ENCODE results near the gene FAM110D.

FAM110D gene

DNA sequence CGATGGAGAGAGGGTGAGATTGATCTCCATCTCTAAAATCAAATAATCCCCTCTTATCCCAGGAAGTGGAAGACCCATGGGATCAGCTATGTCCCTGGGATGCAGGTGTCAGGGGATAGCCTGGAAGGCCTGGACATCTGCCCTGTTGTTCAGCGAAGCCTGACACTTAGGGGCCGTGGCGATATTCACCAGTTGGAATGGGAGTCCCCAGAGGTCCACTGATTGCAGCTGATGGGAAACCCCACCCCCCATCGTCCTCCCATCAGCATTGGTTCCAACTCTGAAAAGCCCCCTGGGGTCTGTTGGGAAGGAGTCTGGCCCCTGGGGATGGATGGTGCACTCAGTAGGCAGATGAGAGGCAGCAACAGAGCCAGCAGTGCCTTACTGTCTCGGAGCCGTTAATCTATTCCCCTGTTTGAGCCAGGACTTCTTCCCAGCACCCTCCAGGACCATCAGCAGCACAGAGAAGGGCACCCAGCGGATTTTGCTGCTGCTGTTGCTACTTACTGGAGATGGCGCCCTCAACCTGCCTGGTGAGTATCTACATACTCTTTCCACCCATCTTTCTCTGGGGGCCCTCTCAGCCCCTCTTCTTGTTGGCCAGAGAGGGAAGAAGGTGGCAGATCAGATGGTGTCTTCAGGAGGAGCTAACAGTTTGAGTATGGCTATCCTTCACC, 44.9 kb downstream of the FAM110D start:
- TF ChIP-seq GATA2 (IDR thresholded peaks at IDR 0.05; ENCODE audit: low read depth, low read length): no peak
- TF ChIP-seq GATA3 (IDR thresholded peaks at IDR 0.05; ENCODE audit: low read depth, low read length): no peak

DNA sequence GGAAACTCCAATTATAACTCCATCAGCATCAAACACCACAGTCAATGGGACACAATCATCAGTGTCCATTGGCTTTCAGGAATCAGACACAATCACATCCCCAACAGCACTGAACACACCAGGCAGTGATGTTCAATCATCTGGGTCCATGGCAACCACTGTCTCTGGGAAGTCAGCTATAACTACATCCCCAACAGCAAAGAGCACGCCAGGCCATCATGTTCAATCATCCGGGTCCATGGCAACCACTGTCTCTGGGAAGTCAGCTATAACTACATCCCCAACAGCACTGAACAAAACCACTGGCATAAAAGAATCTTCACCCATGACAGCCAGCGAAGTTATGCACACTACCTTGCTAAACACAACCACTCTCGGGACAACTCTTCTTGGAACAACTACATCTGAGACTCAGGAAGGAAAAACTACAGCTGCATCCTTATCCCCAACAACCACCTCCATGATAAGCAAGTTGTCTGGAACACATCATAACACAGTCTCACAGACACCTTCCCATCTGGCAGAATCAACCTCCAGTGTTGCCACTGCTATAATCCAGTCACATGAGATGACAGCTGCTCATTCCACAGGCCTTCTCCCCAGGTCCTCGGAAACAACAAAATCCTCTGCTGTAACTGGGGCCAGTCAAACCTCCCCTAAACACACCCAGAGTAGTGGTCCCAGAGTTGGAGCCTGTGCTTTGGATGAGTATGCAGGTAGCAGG, 51.4 kb downstream of the FAM110D start:
- TF ChIP-seq GATA3 (IDR thresholded peaks at IDR 0.05; ENCODE audit: low read depth, low read length) (no peak), GATA2 (IDR thresholded peaks at IDR 0.05; ENCODE audit: low read depth, low read length) (no peak)

DNA sequence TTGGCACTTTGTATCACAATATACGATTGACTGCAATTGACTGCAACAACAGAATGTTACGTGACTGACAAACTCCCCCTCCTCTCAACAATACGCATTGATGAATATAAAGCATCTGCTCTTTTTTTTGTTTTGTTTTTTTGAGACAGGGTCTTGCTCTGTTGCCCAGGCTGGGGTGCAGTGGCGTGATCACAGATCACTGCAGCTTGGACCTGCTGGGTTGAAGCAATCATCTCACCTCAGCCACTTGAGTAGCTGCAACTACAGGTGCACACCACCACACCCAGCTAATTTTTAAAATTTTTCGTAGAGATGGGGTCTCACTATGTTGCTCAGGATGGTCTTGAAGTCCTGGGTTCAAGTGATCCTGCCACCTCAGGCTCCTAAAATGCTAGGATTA, 53.8 kb downstream of the FAM110D start:
- no peak for TF ChIP-seq GATA2 (IDR thresholded peaks at IDR 0.05; ENCODE audit: low read depth, low read length)
- TF ChIP-seq GATA3 (IDR thresholded peaks at IDR 0.05; ENCODE audit: low read depth, low read length): no peak

DNA sequence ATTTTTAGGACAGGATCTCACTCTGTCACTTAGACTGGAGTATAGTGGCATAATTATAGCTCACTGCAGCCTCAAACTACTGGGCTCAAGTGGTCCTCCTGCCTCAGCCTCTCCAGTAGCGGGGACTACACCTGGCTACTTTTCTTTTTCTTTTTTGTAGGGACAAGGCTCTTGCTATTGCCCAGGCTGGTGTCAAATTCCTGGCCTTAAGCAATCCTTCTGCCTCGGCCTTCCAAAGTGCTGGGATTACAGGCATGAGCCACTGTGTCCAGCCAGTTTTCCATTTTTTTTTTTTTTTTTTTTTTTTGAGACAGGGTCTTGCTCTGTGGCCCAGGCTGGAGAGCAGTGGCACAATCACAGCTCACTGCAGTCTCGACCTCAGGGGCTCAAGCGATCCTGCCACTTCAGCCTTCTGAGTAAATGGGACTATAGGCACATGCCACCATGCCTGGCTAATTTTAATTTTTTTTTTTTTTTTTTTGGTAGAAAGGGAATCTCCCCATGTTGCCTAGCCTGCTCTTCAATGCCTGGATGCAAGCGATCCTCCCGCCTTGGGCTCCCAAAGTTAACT, 54.5 kb downstream of the FAM110D start:
- TF ChIP-seq GATA2 (IDR thresholded peaks at IDR 0.05; ENCODE audit: low read depth, low read length) (no peak), GATA3 (IDR thresholded peaks at IDR 0.05; ENCODE audit: low read depth, low read length) (no peak)
